ENCODE results near the gene UPK3BL1.
"Not testable (repeated sequence)": the region's sequence is repeated elsewhere in the genome, so short reads cannot be mapped to it uniquely, and the experiment has no call there.

- TF ChIP-seq CTCF, POLR2A (IDR thresholded peaks at IDR 0.05): not testable (repeated sequence)
Measured at GRCh38 chr7:102592477-102593019, 50.0 kb downstream of the UPK3BL1 start.

Measured in thyroid gland (tissue), 4 donors.